Measurements from ENCODE around the gene RPL37A.

Gene RPL37A

GRCh38 chr2:216508229-216508628, 9.6 kb downstream of the RPL37A start:
- CTCF ChIA-PET: interaction anchor here (1.0 to 2.7 kb wide), 5 partner anchors 8 to 1205 kb away, joined by 3 to 12 read pairs (median 4); no protein-coding TSS in a partner anchor
- no peak for TF ChIP-seq ZNF639 (tag by site-specific recombination; IDR thresholded peaks at IDR 0.05)
- no peak for TF ChIP-seq ZNF148 (tag by site-specific recombination; IDR thresholded peaks at IDR 0.05; ENCODE audit: borderline replicate concordance)
- no peak for TF ChIP-seq ZNF391 (tag by site-specific recombination; IDR thresholded peaks at IDR 0.05; ENCODE audit: borderline replicate concordance, low read depth)
- no peak for TF ChIP-seq ZSCAN23 (tag by site-specific recombination; IDR thresholded peaks at IDR 0.05)
- no peak for TF ChIP-seq ZNF335 (tag by site-specific recombination; conservative IDR thresholded peaks at IDR 0.05)
- no peak for TF ChIP-seq ZNF600 (tag by site-specific recombination; IDR thresholded peaks at IDR 0.05)
- no peak for TF ChIP-seq ZNF416 (tag by site-specific recombination; IDR thresholded peaks at IDR 0.05)
- no peak for TF ChIP-seq PRDM2 (tag by site-specific recombination; IDR thresholded peaks at IDR 0.05; ENCODE audit: borderline replicate concordance)
- TF ChIP-seq RBAK (tag by site-specific recombination; IDR thresholded peaks at IDR 0.05): no peak
- TF ChIP-seq ZNF394 (tag by site-specific recombination; IDR thresholded peaks at IDR 0.05; ENCODE audit: borderline replicate concordance): no peak
- TF ChIP-seq ZNF169 (tag by site-specific recombination; IDR thresholded peaks at IDR 0.05): no peak
- TF ChIP-seq ZNF18 (tag by site-specific recombination; IDR thresholded peaks at IDR 0.05): no peak
- no peak for TF ChIP-seq YY1 (tag by site-specific recombination; IDR thresholded peaks at IDR 0.05)
- no peak for TF ChIP-seq ZBTB49 (tag by site-specific recombination; IDR thresholded peaks at IDR 0.05; ENCODE audit: low read depth)
- no peak for TF ChIP-seq ZNF23 (tag by site-specific recombination; IDR thresholded peaks at IDR 0.05; ENCODE audit: borderline replicate concordance)
- no peak for TF ChIP-seq PRDM1 (tag by site-specific recombination; IDR thresholded peaks at IDR 0.05)
- no peak for TF ChIP-seq ZFP69B (tag by site-specific recombination; IDR thresholded peaks at IDR 0.05)
- TF ChIP-seq ZNF704 (tag by site-specific recombination; IDR thresholded peaks at IDR 0.05): no peak
- TF ChIP-seq ZNF398 (tag by site-specific recombination; IDR thresholded peaks at IDR 0.05): no peak
- Histone ChIP-seq H3K4me3 (ENCODE audit: low read depth, low read length) (no peak overlapping the region), H3K36me3 (ENCODE audit: control insufficient read depth in 2 of 2, insufficient read depth in 1 of 2, low read length in 2 of 2) (peaks cover 25 to 41% of the 10 kb centered on the region in 2 experiments), H3K4me1 (ENCODE audit: control insufficient read depth, insufficient read depth, low read length) (no peaks in the 10 kb centered on the region), H3K27ac (ENCODE audit: extremely low read depth, low read depth, low read length) (no peak overlapping the region), H3K9me3 (ENCODE audit: control insufficient read depth, insufficient read depth, low read depth, low read length) (no peaks in the 10 kb centered on the region)
- POLR2A ChIA-PET: interaction anchor here (0.8 to 3.5 kb wide), 4 partner anchors 10 to 155 kb away, joined by 3 to 11 read pairs (median 3); partner anchors contain the start of gene RPL37A

Data from HEK293 (cell line).